Measurements from ENCODE around the gene C11orf97.

The C11orf97 gene

GRCh38 chr11:94543695-94544645 is 31.7 kb downstream of the C11orf97 start, which contains the start of gene FUT4:
Gene FUT4, plus strand, starts transcription at chr11:94543921. Its CDS starts 213 bp downstream, at chr11:94544134.
- peaks cover 4% of the 10 kb centered on the region; the same call in 1 of the 2 replicates for H4K20me1 ChIP-seq (ENCODE audit: insufficient read depth, low read length)
- no peaks in the 10 kb centered on the region for H3K27me3 ChIP-seq (ENCODE audit: insufficient read depth, low read length, poor library complexity)
- peak within 1 kb of the TSS; percentile 55 to 71 for H3K4me3 ChIP-seq (ENCODE audit: low read depth in 1 of 2, low read length in 2 of 2)
- ATAC-seq (ENCODE audit: insufficient read depth, low read depth) (peak; percentile 83), DNase-seq (peak; percentile 82)
- H3K79me2 ChIP-seq (ENCODE audit: insufficient read depth, low read length): peaks cover 45% of the 10 kb centered on the region
- H2AFZ ChIP-seq (ENCODE audit: low read depth, low read length): peak within 1 kb of the TSS; percentile 93
- H3K9ac ChIP-seq (ENCODE audit: low read depth, low read length): peak within 1 kb of the TSS; percentile 89
- peaks cover 55% of the 10 kb centered on the region for H3K4me1 ChIP-seq (ENCODE audit: insufficient read depth, low read length)
- peak within 1 kb of the TSS; percentile 97 for H3K27ac ChIP-seq (ENCODE audit: low read length)
- H3K36me3 ChIP-seq (ENCODE audit: insufficient read depth, low read length): peaks cover 19% of the 10 kb centered on the region
- H3K9me3 ChIP-seq (ENCODE audit: insufficient read depth, low read length, severe bottlenecking): no peaks in the 10 kb centered on the region
- peak within 1 kb of the TSS; percentile 83 for H3K4me2 ChIP-seq (ENCODE audit: insufficient read depth, low read length)
- no peak for TF ChIP-seq EZH2 (IDR thresholded peaks at IDR 0.05; ENCODE audit: borderline replicate concordance, low read depth, low read length, severe bottlenecking)
- TF ChIP-seq CTCF (IDR thresholded peaks at IDR 0.05; ENCODE audit: borderline replicate concordance, extremely low read depth, low read length, poor library complexity, severe bottlenecking): peak; percentile 12

GRCh38 chr11:94544646-94545263 is 32.5 kb downstream of the C11orf97 start:
- H2AFZ ChIP-seq (ENCODE audit: low read depth, low read length): peak overlapping the region; percentile 93
- H3K36me3 ChIP-seq (ENCODE audit: insufficient read depth, low read length): peaks cover 23% of the 10 kb centered on the region
- peak overlapping the region; percentile 97 for H3K27ac ChIP-seq (ENCODE audit: low read length)
- H3K9me3 ChIP-seq (ENCODE audit: insufficient read depth, low read length, severe bottlenecking): no peaks in the 10 kb centered on the region
- DNase-seq: no peak
- H3K79me2 ChIP-seq (ENCODE audit: insufficient read depth, low read length): peaks cover 46% of the 10 kb centered on the region
- no peaks in the 10 kb centered on the region for H3K27me3 ChIP-seq (ENCODE audit: insufficient read depth, low read length, poor library complexity)
- peak overlapping the region; percentile 89 for H3K9ac ChIP-seq (ENCODE audit: low read depth, low read length)
- H4K20me1 ChIP-seq (ENCODE audit: insufficient read depth, low read length): peaks cover 4% of the 10 kb centered on the region; the same call in 1 of the 2 replicates
- ATAC-seq (ENCODE audit: insufficient read depth, low read depth): peak; percentile 25; the same call in 2 of the 3 replicates
- H3K4me1 ChIP-seq (ENCODE audit: insufficient read depth, low read length): peaks cover 59% of the 10 kb centered on the region
- peak overlapping the region; percentile 55 to 71; a peak in 3 of 4 replicates for H3K4me3 ChIP-seq (ENCODE audit: low read depth in 1 of 2, low read length in 2 of 2)
- peak overlapping the region; percentile 83 for H3K4me2 ChIP-seq (ENCODE audit: insufficient read depth, low read length)
- peak; percentile 14 for TF ChIP-seq CTCF (IDR thresholded peaks at IDR 0.05; ENCODE audit: borderline replicate concordance, extremely low read depth, low read length, poor library complexity, severe bottlenecking)
- no peak for TF ChIP-seq EZH2 (IDR thresholded peaks at IDR 0.05; ENCODE audit: borderline replicate concordance, low read depth, low read length, severe bottlenecking)

GRCh38 chr11:94545264-94546161 is 33.3 kb downstream of the C11orf97 start:
- peak overlapping the region; percentile 8 to 71; a peak in 3 of 4 replicates for H3K4me3 ChIP-seq (ENCODE audit: low read depth in 1 of 2, low read length in 2 of 2)
- peak overlapping the region; percentile 97 for H3K27ac ChIP-seq (ENCODE audit: low read length)
- H3K9ac ChIP-seq (ENCODE audit: low read depth, low read length): peak overlapping the region; percentile 89

More at GRCh38 chr11:94545264-94546161, 33.3 kb downstream of the C11orf97 start:
- H3K4me1 ChIP-seq (ENCODE audit: insufficient read depth, low read length): peaks cover 59% of the 10 kb centered on the region
- no peak for ATAC-seq (ENCODE audit: insufficient read depth, low read depth)
- peak overlapping the region; percentile 83 for H3K4me2 ChIP-seq (ENCODE audit: insufficient read depth, low read length)
- no peaks in the 10 kb centered on the region for H3K9me3 ChIP-seq (ENCODE audit: insufficient read depth, low read length, severe bottlenecking)
- H3K79me2 ChIP-seq (ENCODE audit: insufficient read depth, low read length): peaks cover 50% of the 10 kb centered on the region
- H3K27me3 ChIP-seq (ENCODE audit: insufficient read depth, low read length, poor library complexity): no peaks in the 10 kb centered on the region
- H3K36me3 ChIP-seq (ENCODE audit: insufficient read depth, low read length): peaks cover 30% of the 10 kb centered on the region
- no peak for TF ChIP-seq CTCF (IDR thresholded peaks at IDR 0.05; ENCODE audit: borderline replicate concordance, extremely low read depth, low read length, poor library complexity, severe bottlenecking)
- TF ChIP-seq EZH2 (IDR thresholded peaks at IDR 0.05; ENCODE audit: borderline replicate concordance, low read depth, low read length, severe bottlenecking): no peak
- DNase-seq: peak; percentile 6
- peaks cover 5% of the 10 kb centered on the region; the same call in 1 of the 2 replicates for H4K20me1 ChIP-seq (ENCODE audit: insufficient read depth, low read length)
- peak overlapping the region; percentile 93; the same call in 1 of the 2 replicates for H2AFZ ChIP-seq (ENCODE audit: low read depth, low read length)
